K562 (cell line): ENCODE results near the gene NDUFB10. TPM values are rescaled to one million over a fixed set of nuclear protein-coding genes. Genes with fewer than 3 reads are reported as not detected.

Source experiments
- EGR1 ChIP-seq: fragments of 450-650 bp; conservative IDR thresholded peaks from 2 replicates; pipeline ENCODE4 v1.6.1; 2017; ENCODE audit warnings: mild to moderate bottlenecking
- GATA2 ChIP-seq: sonication (generic); formaldehyde crosslinking; IDR thresholded peaks from 2 replicates; pipeline ENCODE4 v1.4.0; 2020; ENCODE audit warnings: mild to moderate bottlenecking, missing genetic modification reagents
- MTA3 ChIP-seq: fragments of 450-650 bp; formaldehyde crosslinking; IDR thresholded peaks from 2 replicates; pipeline ENCODE4 v1.6.1; 2017; ENCODE audit warnings: mild to moderate bottlenecking, borderline replicate concordance
- MXI1 ChIP-seq: IDR thresholded peaks from 2 replicates; pipeline ENCODE4 v1.6.1; 2011; ENCODE audit warnings: low read depth, mild to moderate bottlenecking, improper control_type of control experiment, low read length
- NR1H2 ChIP-seq: sonication (generic); formaldehyde crosslinking; IDR thresholded peaks from 2 replicates; pipeline ENCODE4 v1.4.0; 2020; ENCODE audit warnings: mild to moderate bottlenecking, missing genetic modification reagents
- RREB1 ChIP-seq: fragments of 250-450 bp; sonication (Bioruptor Pico); IDR thresholded peaks from 2 replicates; pipeline ENCODE4 v1.4.0; 2020
- TCF7 ChIP-seq: sonication (generic); IDR thresholded peaks from 2 replicates; pipeline ENCODE4 v1.6.1; 2016; ENCODE audit warnings: antibody characterized with exemption, borderline replicate concordance
- YY1 ChIP-seq, 3 experiments: IDR thresholded peaks; 2 replicates each; pipeline ENCODE4 v1.6.1; 2011; ENCODE audit warnings: low read length in 2 of 3, mild to moderate bottlenecking in 2 of 3, moderate library complexity in 2 of 3, borderline replicate concordance in 1 of 3, control low read depth in 1 of 3, low read depth in 1 of 3; ENCODE audit not compliant: insufficient read depth in 3 of 3, insufficient replicate concordance in 2 of 3, control insufficient read depth in 1 of 3, insufficient read length in 1 of 3; ENCODE audit errors: extremely low read depth in 1 of 3
- ZBTB12 ChIP-seq: fragments of 250-450 bp; sonication (Bioruptor Pico); IDR thresholded peaks from 2 replicates; pipeline ENCODE4 v1.4.0; 2020
- ZNF253 ChIP-seq: fragments of 250-450 bp; sonication (Bioruptor Pico); conservative IDR thresholded peaks from 2 replicates; pipeline ENCODE4 v1.6.1; 2021; ENCODE audit warnings: mild to moderate bottlenecking
- ZNF511 ChIP-seq: sonication (generic); formaldehyde crosslinking; IDR thresholded peaks from 2 replicates; pipeline ENCODE4 v1.8.0; 2022; ENCODE audit warnings: mild to moderate bottlenecking, missing genetic modification reagents
- polyA plus RNA-seq, 8 experiments: library from polyadenylated mRNA; depleted of rRNA in 4 of 8; stranded (reverse) in 5 of 8; unstranded in 3 of 8; fragments of >200 nt; fragmentation: Nextera tagmentation in 2 of 8; fragmentation: Illumina TruSeq in 1 of 8; extraction: Ambion mirVana in 2 of 8; extraction: Trizol in 1 of 8; gene quantifications; 2 replicates each; pipeline versions ENCODE4 v1.2.1 to v1.2.3, GENCODE V29; 2011 to 2014; ENCODE audit warnings: inconsistent platforms in 1 of 8, missing spikeins in 1 of 8
- total RNA-seq, 7 experiments: library from RNA; depleted of rRNA in 6 of 7; stranded (reverse); fragments of >200 nt in 6 of 7; fragmentation: Illumina TruSeq in 2 of 7; extraction: Trizol in 2 of 7; gene quantifications; 2 replicates each; pipeline versions ENCODE4 v1.2.1 to v1.2.3, GENCODE V29; 2011 to 2021; ENCODE audit warnings: low replicate concordance in 1 of 7
- TF ChIP-seq, protein P1 (sequence below), 2 experiments: IDR thresholded peaks in 1 of 2; conservative IDR thresholded peaks in 1 of 2; 2 replicates each; pipeline ENCODE4 v1.6.1; 2016; ENCODE audit warnings: low read depth in 2 of 2, mild to moderate bottlenecking in 1 of 2, missing compliant biosample characterization in 1 of 2, missing genetic modification characterization in 1 of 2, moderate library complexity in 1 of 2

Gene NDUFB10
- total and polyA plus RNA-seq, 9 of the 15 experiments (the other 6 are each of a cell fraction or from before 2014, with no cell fraction given) = 69.3 to 527 (median 161) TPM

- no peak for TF ChIP-seq ZBTB12 (CRISPR knock-in tag)
- peak; percentile 78; the same call in 1 of the 2 replicates for TF ChIP-seq MXI1
- TF ChIP-seq NR1H2 (CRISPR knock-in tag) = no peak
- TF ChIP-seq ZNF253 (CRISPR knock-in tag) = no peak
- TF ChIP-seq, protein P1, sequence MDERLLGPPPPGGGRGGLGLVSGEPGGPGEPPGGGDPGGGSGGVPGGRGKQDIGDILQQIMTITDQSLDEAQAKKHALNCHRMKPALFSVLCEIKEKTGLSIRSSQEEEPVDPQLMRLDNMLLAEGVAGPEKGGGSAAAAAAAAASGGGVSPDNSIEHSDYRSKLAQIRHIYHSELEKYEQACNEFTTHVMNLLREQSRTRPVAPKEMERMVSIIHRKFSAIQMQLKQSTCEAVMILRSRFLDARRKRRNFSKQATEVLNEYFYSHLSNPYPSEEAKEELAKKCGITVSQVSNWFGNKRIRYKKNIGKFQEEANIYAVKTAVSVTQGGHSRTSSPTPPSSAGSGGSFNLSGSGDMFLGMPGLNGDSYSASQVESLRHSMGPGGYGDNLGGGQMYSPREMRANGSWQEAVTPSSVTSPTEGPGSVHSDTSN (CRISPR knock-in tag; IDR thresholded peaks at IDR 0.05; ENCODE audit: low read depth) = no peak
- TF ChIP-seq, protein P1 (tag; conservative IDR thresholded peaks at IDR 0.05; ENCODE audit: low read depth) = no peak
- TF ChIP-seq EGR1 = no peak
- TF ChIP-seq RREB1 (CRISPR knock-in tag) = no peak
- no peak for TF ChIP-seq YY1 (IDR thresholded peaks at IDR 0.05; ENCODE audit: borderline replicate concordance in 1 of 3, control insufficient read depth in 1 of 3, extremely low read depth in 1 of 3, insufficient read depth in 3 of 3, insufficient read length in 1 of 3, insufficient replicate concordance in 2 of 3, low read depth in 1 of 3, low read length in 2 of 3)
- no peak for TF ChIP-seq ZNF511
- TF ChIP-seq MTA3 = no peak
- no peak for TF ChIP-seq TCF7
- no peak for TF ChIP-seq GATA2
Measured at GRCh38 chr16:1963806-1964505, 4.6 kb downstream of the NDUFB10 start (continued).
